Natural killer cell (primary cell): Measurements from ENCODE around the gene MAPKAP1. TPM values are rescaled to one million over a fixed set of nuclear protein-coding genes. Genes with fewer than 3 reads are reported as not detected.

Source experiments
- ATAC-seq, 3 donors: fragments of 150-1000 bp in 2 of 3; fragments of 200-7000 bp in 1 of 3; cut with Tn5 transposase; 1 replicate in 1 of 3; 2 replicates in 2 of 3; pipeline ENCODE4 v1.10.0; 2021; ENCODE audit warnings: mild to moderate bottlenecking in 2 of 3, moderate library complexity in 2 of 3
- DNase-seq, 2 donors: peaks; one replicate each; pipeline versions ENCODE4 v3.0.0 to v3.0.0-alpha.2; 2013 to 2021; ENCODE audit warnings: mixed read lengths in 1 of 2
- H3K27ac ChIP-seq: one replicate; pipeline ENCODE4 v1.5.1; 2013; ENCODE audit warnings: mild to moderate bottlenecking, low read length
- H3K27me3 ChIP-seq: one replicate; pipeline ENCODE4 v1.6.1; 2013; ENCODE audit warnings: low read length; ENCODE audit not compliant: control insufficient read depth, insufficient read depth
- H3K36me3 ChIP-seq: one replicate; pipeline ENCODE4 v1.6.1; 2013; ENCODE audit warnings: low read length; ENCODE audit not compliant: control insufficient read depth, insufficient read depth
- H3K4me1 ChIP-seq: one replicate; pipeline ENCODE4 v1.6.1; 2013; ENCODE audit warnings: low read length; ENCODE audit not compliant: control insufficient read depth, insufficient read depth
- H3K4me3 ChIP-seq: one replicate; pipeline ENCODE4 v1.5.1; 2013; ENCODE audit warnings: low read length
- H3K9me3 ChIP-seq: one replicate; pipeline ENCODE4 v1.6.1; 2013; ENCODE audit warnings: low read length; ENCODE audit not compliant: control insufficient read depth, insufficient read depth
- H3K27ac Mint-ChIP-seq, 2 donors: one replicate each; pipeline ENCODE4 v1.8.0; 2022; ENCODE audit warnings: mild to moderate bottlenecking in 2 of 2, mixed read lengths in 2 of 2, moderate library complexity in 1 of 2
- H3K27me3 Mint-ChIP-seq, 2 donors: one replicate each; pipeline ENCODE4 v1.8.0; 2022; ENCODE audit warnings: low read depth in 2 of 2, mixed read lengths in 2 of 2
- H3K36me3 Mint-ChIP-seq: one replicate; pipeline ENCODE4 v1.8.0; 2022; ENCODE audit warnings: mixed read lengths
- H3K4me1 Mint-ChIP-seq, 2 donors: one replicate each; pipeline ENCODE4 v1.8.0; 2022; ENCODE audit warnings: mixed read lengths in 2 of 2
- H3K4me3 Mint-ChIP-seq: one replicate; pipeline ENCODE4 v1.8.0; 2022; ENCODE audit warnings: mild to moderate bottlenecking, moderate library complexity, mixed read lengths
- H3K9me3 Mint-ChIP-seq, 2 donors: one replicate each; pipeline ENCODE4 v1.8.0; 2022; ENCODE audit warnings: mixed read lengths in 2 of 2
- CTCF ChIP-seq: fragments of 200-600 bp; IDR thresholded peaks from one replicate; pipeline ENCODE4 v1.8.0; 2022; ENCODE audit warnings: antibody characterized with exemption
- WGBS: methylation state at CpG from one replicate; pipeline ENCODE4 v1.1.7; 2013; ENCODE audit warnings: missing lambda C conversion rate; ENCODE audit not compliant: insufficient coverage; 5-methylcytosine and 5-hydroxymethylcytosine counted together
- intact Hi-C: fragments of 100-400 bp; cut with micrococcal nuclease; formaldehyde crosslinking; loops from one replicate; pipeline ENCODE4 v1.14.2; 2022
- total RNA-seq, 4 donors: library from RNA; stranded (reverse); fragments of 120-200 nt in 1 of 4; gene quantifications; one replicate each; pipeline versions ENCODE4 v1.2.3 to v1.2.4, GENCODE V29; 2013 to 2022

The MAPKAP1 gene
- total RNA-seq, 3 donors from 2014 or later (not counting 1 experiment from before 2014, with no cell fraction given) = 51.1 to 73.0 (median 58.8) TPM

- no peak overlapping the region for H3K27ac Mint-ChIP-seq
- intact Hi-C loops = no loop called here
- H3K4me3 Mint-ChIP-seq = no peak overlapping the region
Observed at GRCh38 chr9:125431741-125432271, 275.2 kb downstream of the MAPKAP1 start.

GRCh38 chr9:125431012-125431305, 276.0 kb downstream of the MAPKAP1 start:
- Mint-ChIP-seq H3K36me3 (no peaks in the 10 kb centered on the region), H3K4me1 (no peaks in the 10 kb centered on the region), H3K4me3 (no peak overlapping the region), H3K27me3 (no peaks in the 10 kb centered on the region), H3K27ac (no peak overlapping the region), H3K9me3 (no peaks in the 10 kb centered on the region)
- Histone ChIP-seq H3K4me3 (no peak overlapping the region), H3K27me3 (no peaks in the 10 kb centered on the region), H3K9me3 (no peaks in the 10 kb centered on the region), H3K4me1 (no peaks in the 10 kb centered on the region), H3K36me3 (no peaks in the 10 kb centered on the region), H3K27ac (no peak overlapping the region)
- intact Hi-C loops = no loop called here
- 88% methylated on average over 3 of the region's 3 CpGs for WGBS
- DNase-seq = no peak
- TF ChIP-seq CTCF = no peak
- no peak for ATAC-seq

More at GRCh38 chr9:125431741-125432271, 275.2 kb downstream of the MAPKAP1 start:
- Histone ChIP-seq H3K27me3 (no peaks in the 10 kb centered on the region), H3K4me3 (no peak overlapping the region), H3K4me1 (no peaks in the 10 kb centered on the region), H3K27ac (no peak overlapping the region), H3K9me3 (no peaks in the 10 kb centered on the region), H3K36me3 (no peaks in the 10 kb centered on the region)
- no peaks in the 10 kb centered on the region for H3K36me3 Mint-ChIP-seq
- no peaks in the 10 kb centered on the region for H3K4me1 Mint-ChIP-seq
- H3K9me3 Mint-ChIP-seq = no peaks in the 10 kb centered on the region
- DNase-seq (no peak), ATAC-seq (no peak)
- WGBS = 75% methylated on average over 12 of the region's 12 CpGs
- no peaks in the 10 kb centered on the region for H3K27me3 Mint-ChIP-seq
- no peak for TF ChIP-seq CTCF

GRCh38 chr9:125430161-125431011, 276.6 kb downstream of the MAPKAP1 start:
- 89% methylated on average over 21 of the region's 21 CpGs for WGBS
- H3K36me3 Mint-ChIP-seq = no peaks in the 10 kb centered on the region
- ATAC-seq = no peak
- Histone ChIP-seq H3K27me3 (no peaks in the 10 kb centered on the region), H3K9me3 (no peaks in the 10 kb centered on the region), H3K4me3 (no peak overlapping the region), H3K36me3 (no peaks in the 10 kb centered on the region), H3K4me1 (no peaks in the 10 kb centered on the region), H3K27ac (no peak overlapping the region)
- intact Hi-C loops = no loop called here
- TF ChIP-seq CTCF = no peak
- DNase-seq = no peak
- no peak overlapping the region for H3K4me3 Mint-ChIP-seq
- H3K9me3 Mint-ChIP-seq = no peaks in the 10 kb centered on the region
- no peaks in the 10 kb centered on the region for H3K27me3 Mint-ChIP-seq
- H3K4me1 Mint-ChIP-seq = no peaks in the 10 kb centered on the region
- H3K27ac Mint-ChIP-seq = no peak overlapping the region
